Chondrocyte (in vitro differentiated cells): ENCODE data around the gene COL20A1. TPM values are rescaled to one million over a fixed set of nuclear protein-coding genes. Genes with fewer than 3 reads are reported as not detected.

ENCODE experiments used
- DNase-seq: peaks from one replicate; pipeline ENCODE4 v3.0.0; 2021; ENCODE audit warnings: mixed read lengths, low spot score
- H3K27ac Mint-ChIP-seq: one replicate; pipeline ENCODE4 v1.8.0; 2021; ENCODE audit warnings: mild to moderate bottlenecking, moderate library complexity, mixed read lengths; ENCODE audit not compliant: unreplicated experiment
- H3K27me3 Mint-ChIP-seq: 2 replicates; pipeline ENCODE4 v1.8.0; 2021; ENCODE audit warnings: low read depth, mixed read lengths
- H3K36me3 Mint-ChIP-seq: 2 replicates; pipeline ENCODE4 v1.8.0; 2021; ENCODE audit warnings: low read depth, mixed read lengths
- H3K4me1 Mint-ChIP-seq: 2 replicates; pipeline ENCODE4 v1.8.0; 2021; ENCODE audit warnings: low read depth, mild to moderate bottlenecking, mixed read lengths
- H3K4me3 Mint-ChIP-seq: one replicate; pipeline ENCODE4 v1.8.0; 2021; ENCODE audit warnings: mild to moderate bottlenecking, moderate library complexity, mixed read lengths; ENCODE audit not compliant: unreplicated experiment
- H3K9me3 Mint-ChIP-seq: 2 replicates; pipeline ENCODE4 v1.8.0; 2021; ENCODE audit warnings: low read depth, mixed read lengths
- CTCF ChIP-seq: fragments of 200-600 bp; sonication (generic); IDR thresholded peaks from 2 replicates; pipeline ENCODE4 v1.5.0; 2021; ENCODE audit warnings: antibody characterized with exemption, mild to moderate bottlenecking, moderate library complexity
- total RNA-seq: library from RNA; stranded (reverse); gene quantifications from 3 replicates; pipeline ENCODE4 v1.2.1, GENCODE V29; 2021

COL20A1 gene
- total RNA-seq, 1 donor from 2014 or later = not detected

GRCh38 chr20:63293871-63294535 lies 1.0 kb downstream of the COL20A1 start:
- H3K27me3 Mint-ChIP-seq = peaks cover 3% of the 10 kb centered on the region
- H3K9me3 Mint-ChIP-seq = no peaks in the 10 kb centered on the region
- no peaks in the 10 kb centered on the region for H3K4me1 Mint-ChIP-seq
- TF ChIP-seq CTCF = no peak
- H3K27ac Mint-ChIP-seq = no peak overlapping the region
- peaks cover under 1% of the 10 kb centered on the region for H3K36me3 Mint-ChIP-seq
- no peak overlapping the region for H3K4me3 Mint-ChIP-seq
- DNase-seq = no peak

GRCh38 chr20:63294536-63294900 lies 1.5 kb downstream of the COL20A1 start:
- Mint-ChIP-seq H3K27me3 (peaks cover 7% of the 10 kb centered on the region), H3K4me1 (no peaks in the 10 kb centered on the region), H3K27ac (no peak overlapping the region), H3K36me3 (no peaks in the 10 kb centered on the region), H3K9me3 (no peaks in the 10 kb centered on the region), H3K4me3 (no peak overlapping the region)
- TF ChIP-seq CTCF = no peak
- no peak for DNase-seq

GRCh38 chr20:63295018-63295417 lies 2.0 kb downstream of the COL20A1 start:
- Mint-ChIP-seq H3K4me1 (no peaks in the 10 kb centered on the region), H3K27me3 (peaks cover 8% of the 10 kb centered on the region), H3K36me3 (no peaks in the 10 kb centered on the region), H3K27ac (no peak overlapping the region), H3K9me3 (no peaks in the 10 kb centered on the region), H3K4me3 (no peak overlapping the region)
- no peak for TF ChIP-seq CTCF
- DNase-seq = no peak

- Mint-ChIP-seq H3K27me3 (peaks cover 12% of the 10 kb centered on the region), H3K36me3 (no peaks in the 10 kb centered on the region), H3K4me3 (no peak overlapping the region), H3K27ac (no peak overlapping the region), H3K4me1 (no peaks in the 10 kb centered on the region), H3K9me3 (no peaks in the 10 kb centered on the region)
- peak; percentile 43 for TF ChIP-seq CTCF
- DNase-seq = no peak
These were observed 2.4 kb downstream of the COL20A1 start for GRCh38 chr20:63295422-63295821.

GRCh38 chr20:63295846-63296245 lies 2.9 kb downstream of the COL20A1 start:
- peaks cover under 1% of the 10 kb centered on the region for H3K36me3 Mint-ChIP-seq
- no peaks in the 10 kb centered on the region for H3K4me1 Mint-ChIP-seq
- no peak for DNase-seq
- H3K4me3 Mint-ChIP-seq = no peak overlapping the region
- H3K9me3 Mint-ChIP-seq = no peaks in the 10 kb centered on the region
- no peak for TF ChIP-seq CTCF
- H3K27ac Mint-ChIP-seq = no peak overlapping the region
- peaks cover 14% of the 10 kb centered on the region for H3K27me3 Mint-ChIP-seq
